ENCODE data around the gene HMCN2.

DNA sequence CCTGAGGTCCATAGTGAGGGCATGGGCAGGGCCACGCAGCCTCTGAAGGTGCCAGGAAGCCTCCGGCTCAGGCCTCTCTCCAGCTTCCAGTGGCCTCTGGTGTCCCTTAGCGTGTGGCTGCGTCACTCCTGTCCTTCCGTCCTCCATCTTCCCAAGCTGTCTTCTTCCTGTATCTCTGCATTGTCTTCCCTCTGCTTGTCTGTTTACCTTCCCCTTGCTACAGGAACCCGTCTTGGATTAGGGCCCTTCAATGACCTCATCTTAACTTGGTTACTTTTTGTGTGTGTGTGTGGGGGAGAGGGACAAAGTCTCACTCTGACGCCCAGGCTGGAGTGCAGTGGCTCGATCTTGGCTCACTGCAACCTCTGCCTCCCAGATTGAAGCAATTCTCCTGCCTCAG is 193.6 kb downstream of the HMCN2 start:
- TF ChIP-seq EGR1 (IDR thresholded peaks at IDR 0.05) = no peak
- TF ChIP-seq NFIC (IDR thresholded peaks at IDR 0.05) = no peak
- no peak for TF ChIP-seq TEAD4 (IDR thresholded peaks at IDR 0.05)
- TF ChIP-seq FOXM1 (IDR thresholded peaks at IDR 0.05; ENCODE audit: borderline replicate concordance, low read depth) = no peak
- no peak for TF ChIP-seq CEBPB (IDR thresholded peaks at IDR 0.05)
- TF ChIP-seq EP300 (IDR thresholded peaks at IDR 0.05; ENCODE audit: borderline replicate concordance) = no peak
- TF ChIP-seq, protein P1, sequence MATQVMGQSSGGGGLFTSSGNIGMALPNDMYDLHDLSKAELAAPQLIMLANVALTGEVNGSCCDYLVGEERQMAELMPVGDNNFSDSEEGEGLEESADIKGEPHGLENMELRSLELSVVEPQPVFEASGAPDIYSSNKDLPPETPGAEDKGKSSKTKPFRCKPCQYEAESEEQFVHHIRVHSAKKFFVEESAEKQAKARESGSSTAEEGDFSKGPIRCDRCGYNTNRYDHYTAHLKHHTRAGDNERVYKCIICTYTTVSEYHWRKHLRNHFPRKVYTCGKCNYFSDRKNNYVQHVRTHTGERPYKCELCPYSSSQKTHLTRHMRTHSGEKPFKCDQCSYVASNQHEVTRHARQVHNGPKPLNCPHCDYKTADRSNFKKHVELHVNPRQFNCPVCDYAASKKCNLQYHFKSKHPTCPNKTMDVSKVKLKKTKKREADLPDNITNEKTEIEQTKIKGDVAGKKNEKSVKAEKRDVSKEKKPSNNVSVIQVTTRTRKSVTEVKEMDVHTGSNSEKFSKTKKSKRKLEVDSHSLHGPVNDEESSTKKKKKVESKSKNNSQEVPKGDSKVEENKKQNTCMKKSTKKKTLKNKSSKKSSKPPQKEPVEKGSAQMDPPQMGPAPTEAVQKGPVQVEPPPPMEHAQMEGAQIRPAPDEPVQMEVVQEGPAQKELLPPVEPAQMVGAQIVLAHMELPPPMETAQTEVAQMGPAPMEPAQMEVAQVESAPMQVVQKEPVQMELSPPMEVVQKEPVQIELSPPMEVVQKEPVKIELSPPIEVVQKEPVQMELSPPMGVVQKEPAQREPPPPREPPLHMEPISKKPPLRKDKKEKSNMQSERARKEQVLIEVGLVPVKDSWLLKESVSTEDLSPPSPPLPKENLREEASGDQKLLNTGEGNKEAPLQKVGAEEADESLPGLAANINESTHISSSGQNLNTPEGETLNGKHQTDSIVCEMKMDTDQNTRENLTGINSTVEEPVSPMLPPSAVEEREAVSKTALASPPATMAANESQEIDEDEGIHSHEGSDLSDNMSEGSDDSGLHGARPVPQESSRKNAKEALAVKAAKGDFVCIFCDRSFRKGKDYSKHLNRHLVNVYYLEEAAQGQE (IDR thresholded peaks at IDR 0.05; ENCODE audit: low read depth) = no peak
